Measurements from ENCODE around the gene PIGS. TPM values are rescaled to one million over a fixed set of nuclear protein-coding genes. Genes with fewer than 3 reads are reported as not detected.

The PIGS gene
- total RNA-seq, 3 donors from 2014 or later: 35.4 to 63.5 (median 53.3) TPM

- no peak for DNase-seq (ENCODE audit: low spot score in 2 of 2)
- TF ChIP-seq CTCF (IDR thresholded peaks at IDR 0.05) (no peak), POLR2AphosphoS5 (IDR thresholded peaks at IDR 0.05) (no peak), POLR2A (IDR thresholded peaks at IDR 0.05) (no peak)
- Histone ChIP-seq H3K9me3 (no peaks in the 10 kb centered on the region), H3K27me3 (no peaks in the 10 kb centered on the region), H3K4me1 (peaks cover 0 to 9% of the 10 kb centered on the region in 2 donors), H3K27ac (no peak overlapping the region), H3K36me3 (no peaks in the 10 kb centered on the region), H3K4me3 (no peak overlapping the region)
- intact Hi-C loops (cut with DNase I; ENCODE audit: low total_unique reads): no loop called here
Measured at GRCh38 chr17:28528327-28529012, 42.9 kb downstream of the PIGS start.

DNA sequence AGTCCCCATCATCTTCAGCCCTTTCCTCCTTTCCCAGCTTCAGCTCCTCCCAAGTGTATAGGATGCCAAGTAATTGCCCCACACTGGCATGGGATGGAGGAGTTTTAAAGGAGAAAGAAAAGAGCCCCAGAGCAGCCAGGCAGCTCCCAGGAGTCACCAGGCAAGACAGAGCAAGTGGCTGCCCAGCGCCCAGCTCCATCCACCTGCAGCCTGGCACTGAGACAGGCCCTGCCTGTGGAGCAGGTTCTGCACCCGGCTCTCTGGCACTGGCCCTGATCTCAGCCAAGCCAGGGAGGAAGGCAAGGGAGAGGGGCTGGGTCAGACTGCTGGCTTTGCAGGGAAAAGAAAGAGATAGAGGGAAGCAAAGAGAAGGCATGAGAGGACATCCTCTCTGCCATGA is 43.5 kb downstream of the PIGS start:
- peak; percentile 69 to 72 for DNase-seq (ENCODE audit: low spot score in 2 of 2)
- intact Hi-C loops (cut with DNase I; ENCODE audit: low total_unique reads): no loop called here
- H3K27ac ChIP-seq: peak overlapping the region; percentile 76 to 85

GRCh38 chr17:28527181-28527681 is 44.1 kb downstream of the PIGS start:
- no peak for DNase-seq (ENCODE audit: low spot score in 2 of 2)
- H3K27ac ChIP-seq: peak overlapping the region; percentile 76 to 85
- H3K27me3 ChIP-seq: no peaks in the 10 kb centered on the region
- no peaks in the 10 kb centered on the region for H3K36me3 ChIP-seq
- H3K4me3 ChIP-seq: no peak overlapping the region
- peaks cover 0 to 9% of the 10 kb centered on the region in 2 donors for H3K4me1 ChIP-seq
- TF ChIP-seq POLR2A (IDR thresholded peaks at IDR 0.05): no peak
- no peak for TF ChIP-seq POLR2AphosphoS5 (IDR thresholded peaks at IDR 0.05)
- no peak for TF ChIP-seq CTCF (IDR thresholded peaks at IDR 0.05)
- intact Hi-C loops (cut with DNase I; ENCODE audit: low total_unique reads): no loop called here
- H3K9me3 ChIP-seq: no peaks in the 10 kb centered on the region

More for the DNA sequence above, 43.5 kb downstream of the PIGS start:
- Histone ChIP-seq H3K9me3 (no peaks in the 10 kb centered on the region), H3K4me1 (peaks cover 0 to 9% of the 10 kb centered on the region in 2 donors), H3K4me3 (no peak overlapping the region), H3K36me3 (no peaks in the 10 kb centered on the region), H3K27me3 (no peaks in the 10 kb centered on the region)
- TF ChIP-seq POLR2AphosphoS5 (IDR thresholded peaks at IDR 0.05): no peak
- TF ChIP-seq CTCF (IDR thresholded peaks at IDR 0.05): no peak
- no peak for TF ChIP-seq POLR2A (IDR thresholded peaks at IDR 0.05)

- no peaks in the 10 kb centered on the region for H3K36me3 ChIP-seq
- TF ChIP-seq CTCF (IDR thresholded peaks at IDR 0.05): no peak
- TF ChIP-seq POLR2AphosphoS5 (IDR thresholded peaks at IDR 0.05): no peak
- TF ChIP-seq POLR2A (IDR thresholded peaks at IDR 0.05): no peak
- DNase-seq (ENCODE audit: low spot score in 2 of 2): no peak
- peak overlapping the region; percentile 82 to 85 for H3K27ac ChIP-seq
- H3K4me1 ChIP-seq: peaks cover 0 to 9% of the 10 kb centered on the region in 2 donors
- no peak overlapping the region for H3K4me3 ChIP-seq
- intact Hi-C loops (cut with DNase I; ENCODE audit: low total_unique reads): no loop called here
- no peaks in the 10 kb centered on the region for H3K27me3 ChIP-seq
- no peaks in the 10 kb centered on the region for H3K9me3 ChIP-seq
Measured at GRCh38 chr17:28526381-28526780, 44.9 kb downstream of the PIGS start.

All from breast epithelium (tissue), 4 donors.